ENCODE data around the gene TRIM7.
"Not testable (repeated sequence)": the region's sequence is repeated elsewhere in the genome, so short reads cannot be mapped to it uniquely, and the experiment has no call there.

Gene TRIM7

DNA sequence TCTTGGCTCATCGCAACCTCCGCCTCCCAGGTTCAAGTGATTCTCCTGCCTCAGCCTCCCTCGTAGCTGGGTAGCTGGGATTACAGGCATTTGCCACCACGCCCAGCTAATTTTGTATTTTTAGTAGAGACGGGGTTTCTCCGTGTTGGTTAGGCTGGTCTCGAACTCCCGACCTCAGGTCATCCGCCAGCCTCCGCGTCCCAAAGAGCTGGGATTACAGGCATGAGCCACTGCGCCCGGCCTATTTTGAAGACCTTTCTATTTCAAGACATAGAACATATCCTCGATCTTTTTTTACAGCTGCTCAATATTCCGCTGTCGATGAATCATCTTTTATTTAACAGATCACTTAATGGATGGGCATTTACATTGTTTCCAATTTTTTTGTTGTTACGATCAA lies 5.7 kb upstream of the TRIM7 start:
- not testable (repeated sequence) for DNase-seq

- not testable (repeated sequence) for DNase-seq
Observed at GRCh38 chr5:181210148-181210547, 5.2 kb upstream of the TRIM7 start.

DNA sequence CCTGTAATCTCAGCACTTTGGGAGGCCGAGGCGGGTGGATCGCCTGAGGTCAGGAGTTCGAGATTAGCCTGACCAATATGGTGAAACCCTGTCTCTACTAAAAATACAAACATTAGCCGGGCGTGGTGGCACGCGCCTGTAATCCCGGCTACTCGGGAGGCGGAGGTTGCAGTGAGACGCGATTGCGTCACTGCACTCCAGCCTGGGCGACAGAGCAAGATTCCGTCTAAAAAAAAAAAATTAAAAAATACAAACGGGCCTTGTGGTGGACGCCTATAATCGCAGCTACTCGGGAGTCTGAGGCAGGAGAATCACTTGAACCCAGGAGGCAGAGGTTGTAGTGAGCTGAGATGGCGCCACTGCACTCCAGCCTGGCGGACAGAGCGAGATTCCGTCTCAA lies 4.0 kb upstream of the TRIM7 start:
- not testable (repeated sequence) for DNase-seq

DNA sequence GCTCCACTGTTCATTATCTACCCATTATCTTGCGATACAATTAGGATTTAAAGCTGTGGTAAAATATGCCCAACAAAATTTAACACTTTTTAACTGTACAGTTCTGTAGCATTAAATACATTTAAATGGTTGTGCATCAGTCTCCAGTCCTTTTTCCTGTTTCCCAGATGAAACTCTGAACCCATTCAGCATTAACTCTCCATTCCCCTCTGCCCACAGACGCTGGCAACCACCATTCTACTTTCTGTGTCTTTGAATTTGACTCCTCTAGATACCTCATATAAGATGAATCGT lies 2.9 kb upstream of the TRIM7 start:
- DNase-seq: no peak

GRCh38 chr5:181207214-181207959 lies 2.4 kb upstream of the TRIM7 start:
- DNase-seq: peak; percentile 65

DNA sequence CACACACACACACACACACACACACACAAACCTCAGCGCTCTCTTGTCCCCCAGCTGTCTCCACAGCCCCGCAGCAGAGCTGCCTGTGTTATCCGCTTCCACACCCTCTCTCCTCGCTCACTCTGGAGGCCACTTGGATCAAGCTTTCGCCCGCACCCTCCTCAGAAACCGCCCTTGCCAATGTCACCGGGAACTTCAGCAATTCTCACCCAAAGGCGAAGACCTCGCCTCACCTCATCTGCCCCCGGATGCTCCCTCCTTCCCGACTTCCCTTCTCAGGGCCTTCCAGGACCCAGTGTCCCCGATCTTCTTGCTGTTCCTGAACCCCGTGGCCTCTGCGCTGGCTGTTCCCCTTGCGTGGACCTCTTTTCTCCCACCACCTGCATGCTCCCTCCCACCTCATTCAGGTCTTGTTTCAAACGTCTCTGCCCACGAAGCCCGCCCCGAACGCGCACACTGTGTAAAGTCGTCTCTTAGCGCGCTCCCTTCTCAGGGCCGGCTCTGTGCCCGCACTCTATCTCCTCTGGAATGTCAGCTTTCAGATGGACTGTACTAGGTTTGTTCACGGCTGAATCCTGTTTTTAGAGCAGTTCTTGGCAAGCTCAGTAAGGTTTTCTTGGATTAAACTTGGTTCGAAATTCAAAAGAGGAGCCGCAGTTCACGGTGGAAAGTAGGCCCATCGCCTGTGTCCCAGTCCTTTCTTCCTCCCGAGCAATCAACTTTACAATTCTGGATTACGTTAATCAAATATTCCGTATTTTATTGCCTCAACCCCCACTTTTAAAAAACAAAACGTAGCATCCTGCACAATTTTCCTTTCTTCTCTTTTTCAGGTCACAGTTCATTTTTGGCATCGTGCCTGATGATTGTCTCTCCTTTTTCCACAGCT lies 1.0 kb upstream of the TRIM7 start:
- no peak for DNase-seq

- DNase-seq: no peak
Observed at GRCh38 chr5:181204113-181204825, 727 bp downstream of the TRIM7 start.

GRCh38 chr5:181203777-181204112 lies 1.3 kb downstream of the TRIM7 start:
- no peak for DNase-seq

DNA sequence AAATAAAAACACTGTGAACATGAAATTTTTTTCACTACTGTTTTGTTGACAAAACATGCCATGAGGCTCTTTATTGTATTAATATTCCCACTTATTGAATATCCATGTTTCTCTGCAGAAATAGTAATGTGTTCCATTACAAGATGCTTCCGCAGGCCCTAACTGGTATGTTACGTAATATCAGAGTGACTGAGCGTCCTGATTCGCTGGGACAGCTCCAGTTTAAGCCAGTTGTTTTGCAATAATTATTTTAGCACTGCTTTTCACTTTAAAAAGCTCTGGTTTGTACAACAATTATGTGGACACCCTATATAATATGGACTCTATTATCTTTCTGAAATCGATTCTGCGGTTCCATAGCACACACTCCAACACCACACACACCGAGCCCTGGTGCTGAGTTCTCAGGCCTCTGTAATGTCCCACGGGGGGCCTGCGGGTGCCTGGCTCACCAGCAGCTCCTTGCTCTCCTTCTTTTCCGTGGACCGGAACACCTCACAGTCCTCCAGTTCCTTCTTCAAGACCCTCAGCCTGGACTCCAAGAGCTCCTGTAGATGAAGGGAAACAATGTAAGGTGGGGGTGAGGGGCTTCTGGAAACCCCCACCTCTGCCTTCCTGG lies 1.8 kb downstream of the TRIM7 start:
- no peak for DNase-seq

GRCh38 chr5:181200816-181201215 lies 4.2 kb downstream of the TRIM7 start:
- DNase-seq: no peak

DNA sequence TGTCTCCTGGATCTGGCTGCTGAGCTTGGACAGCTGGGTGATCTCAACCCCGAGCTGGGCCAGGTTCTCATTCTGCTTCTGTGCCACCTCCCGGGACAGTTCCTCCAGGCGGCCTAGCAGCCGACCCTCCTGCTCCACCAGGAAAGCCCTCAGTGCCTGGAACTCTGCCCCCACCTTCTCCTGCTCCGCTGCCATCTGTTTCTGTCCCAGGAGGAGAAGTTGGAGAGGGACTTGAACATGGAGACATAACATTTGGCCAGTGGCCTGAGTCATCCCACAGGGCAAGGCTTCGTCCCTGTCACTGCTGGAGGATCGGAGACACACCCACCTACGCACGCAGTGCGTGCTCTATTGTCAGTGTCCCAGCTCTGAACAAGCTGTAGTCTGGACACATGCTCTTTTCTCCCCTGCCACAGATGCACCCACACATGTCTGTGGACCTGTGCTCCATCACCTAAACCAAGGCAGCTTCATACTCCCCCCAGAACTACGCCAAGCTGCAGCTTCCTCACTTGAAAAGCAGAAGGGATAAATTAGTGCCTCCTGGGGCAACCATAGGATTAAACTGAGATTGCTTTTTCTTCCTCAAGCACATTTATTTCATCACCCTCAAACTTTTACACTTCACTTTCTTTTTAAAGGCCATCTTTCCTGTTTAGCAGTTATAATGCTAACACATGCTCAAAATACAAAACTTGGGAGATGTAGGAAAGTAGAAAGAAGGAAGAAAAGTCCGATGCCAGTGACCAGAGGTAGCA lies 4.9 kb downstream of the TRIM7 start:
- DNase-seq: no peak

- DNase-seq: no peak
Observed at GRCh38 chr5:181198905-181199519, 6.0 kb downstream of the TRIM7 start.

DNA sequence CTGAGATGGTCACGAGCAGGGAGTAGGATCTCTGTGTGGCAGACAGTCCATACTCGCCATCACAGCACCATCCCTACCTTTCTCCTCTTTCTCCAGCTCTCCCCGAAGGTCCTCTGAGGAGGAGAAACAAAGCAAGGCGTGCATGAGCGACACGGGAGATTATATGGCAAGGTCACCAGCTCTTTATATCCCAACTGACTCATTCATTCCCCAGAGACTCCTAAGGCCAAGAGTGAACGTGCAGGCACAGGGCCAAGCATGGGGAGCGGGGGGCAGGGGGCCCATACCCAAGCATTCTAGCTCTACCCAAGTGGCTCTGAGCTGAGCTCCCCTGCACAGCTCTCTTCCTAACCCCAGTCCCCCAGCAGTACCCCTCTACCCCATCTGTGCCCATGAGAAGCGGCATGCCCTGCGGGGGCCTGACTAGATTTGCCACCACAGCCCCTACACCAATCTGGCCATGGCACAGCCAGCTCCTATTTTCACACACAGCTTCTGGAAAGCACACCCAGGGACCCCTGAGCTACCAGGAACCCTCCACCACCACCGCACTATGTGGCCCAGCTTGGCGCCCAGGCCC lies 6.8 kb downstream of the TRIM7 start:
- DNase-seq: no peak

DNA sequence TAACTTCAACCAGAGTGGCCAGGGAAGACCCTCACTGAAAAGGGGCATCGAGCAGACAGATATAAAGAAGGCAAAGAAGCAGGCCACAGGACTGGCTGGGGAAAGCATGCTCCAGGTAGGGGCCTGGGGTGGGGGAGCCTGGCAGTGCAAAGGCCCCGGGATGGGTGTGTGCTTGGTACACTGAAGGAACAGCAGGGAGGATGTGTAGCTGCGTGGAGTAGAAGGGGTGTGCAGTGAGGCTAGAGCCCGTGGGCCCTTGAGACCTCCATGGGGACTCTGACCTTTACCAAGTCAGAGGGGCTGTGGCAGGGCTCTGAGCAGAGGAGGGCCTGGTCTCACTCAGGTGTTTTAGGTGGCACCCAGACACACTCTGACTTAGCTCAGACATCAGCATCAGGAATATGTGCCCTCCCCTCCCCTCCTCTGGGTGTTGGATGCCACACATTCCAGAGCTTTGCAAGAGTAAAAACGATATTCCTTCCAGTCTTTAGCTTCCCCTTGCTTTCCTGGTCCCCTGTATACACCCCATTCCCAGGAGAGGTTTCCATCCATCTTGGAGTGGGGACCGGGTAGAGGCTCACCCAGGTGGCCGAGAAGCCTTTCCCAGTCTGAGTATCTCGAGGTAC lies 7.6 kb downstream of the TRIM7 start:
- no peak for DNase-seq

DNA sequence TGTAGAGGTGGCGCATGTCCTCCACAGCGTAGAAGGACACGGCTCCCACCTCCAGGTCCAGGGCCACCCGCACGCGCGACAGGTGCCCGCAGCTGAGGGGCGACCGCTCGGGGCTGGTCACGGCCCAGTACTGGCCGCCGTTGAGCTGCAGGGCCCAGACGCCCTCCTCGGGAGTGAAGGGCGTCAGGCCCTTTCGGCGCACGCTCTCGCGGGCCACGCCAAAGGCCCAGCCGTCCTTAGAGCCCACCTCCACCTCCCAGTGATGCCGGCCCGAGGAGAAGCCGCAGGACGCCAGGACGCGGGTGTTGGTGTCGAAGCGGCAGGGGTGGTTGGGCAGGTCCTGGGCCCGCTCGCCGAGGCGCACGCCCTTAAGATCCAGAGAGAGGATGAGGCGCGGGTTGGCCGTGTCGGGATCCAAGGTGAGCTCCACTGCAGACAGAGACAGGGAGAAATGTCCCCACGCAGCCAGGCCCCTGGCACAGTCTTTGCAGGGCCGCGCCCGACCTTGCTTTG lies 9.7 kb downstream of the TRIM7 start:
- no peak for DNase-seq

DNA sequence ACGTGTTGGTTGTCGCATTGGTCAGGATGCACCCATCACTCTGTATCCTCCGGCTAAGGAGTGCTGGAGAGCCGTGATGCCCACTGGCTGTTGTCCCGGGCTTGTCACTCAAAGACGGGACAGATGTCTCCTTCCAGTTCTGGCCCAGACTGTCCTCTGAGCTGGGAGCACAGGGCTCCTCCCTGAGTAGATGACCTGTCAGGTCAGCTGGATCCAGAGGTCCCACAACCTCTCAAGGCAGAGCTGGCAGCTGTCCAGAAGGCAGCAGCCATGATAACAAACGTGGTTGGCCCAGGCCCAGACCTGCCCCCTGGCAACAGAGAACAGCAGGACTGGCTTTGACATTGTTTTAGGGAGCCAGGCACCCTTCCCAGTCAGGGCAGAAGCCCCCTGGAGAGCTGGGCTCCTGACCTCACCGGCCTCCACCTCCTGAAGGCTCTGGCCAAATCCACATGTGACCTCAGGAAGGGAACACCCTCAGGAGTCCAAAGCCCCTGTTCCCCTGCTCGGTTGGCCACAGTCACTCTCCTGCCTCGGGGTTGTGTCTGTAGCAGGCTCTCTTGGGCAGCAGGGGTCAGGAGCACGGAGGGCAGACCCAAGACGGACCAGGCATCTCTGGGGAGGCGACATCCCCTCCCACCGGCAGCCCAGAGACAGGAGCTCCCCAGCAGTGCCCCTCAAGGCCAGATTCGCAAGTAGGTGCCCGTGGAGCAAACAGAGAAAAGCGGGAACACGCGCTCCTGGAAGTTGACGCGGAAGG lies 10.3 kb downstream of the TRIM7 start:
- DNase-seq: no peak

DNA sequence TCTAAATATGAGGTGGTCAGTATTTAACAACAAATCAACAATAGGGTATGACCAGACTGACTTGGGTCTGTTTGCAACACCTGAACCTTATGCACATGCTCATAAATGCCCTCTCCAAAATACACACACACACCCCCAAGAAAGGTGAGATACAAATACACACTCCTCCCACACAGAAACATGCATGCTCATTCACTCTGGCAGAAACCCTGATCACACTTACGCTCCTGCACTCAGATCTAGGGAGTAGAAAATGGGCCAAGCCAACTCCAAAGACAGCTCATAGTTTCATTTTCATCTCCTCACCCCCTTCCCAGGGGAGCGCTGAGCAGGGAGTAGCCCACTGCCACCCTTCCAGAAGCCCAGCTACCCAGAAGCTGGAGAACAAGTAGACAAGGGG lies 11.3 kb downstream of the TRIM7 start:
- no peak for DNase-seq

DNA sequence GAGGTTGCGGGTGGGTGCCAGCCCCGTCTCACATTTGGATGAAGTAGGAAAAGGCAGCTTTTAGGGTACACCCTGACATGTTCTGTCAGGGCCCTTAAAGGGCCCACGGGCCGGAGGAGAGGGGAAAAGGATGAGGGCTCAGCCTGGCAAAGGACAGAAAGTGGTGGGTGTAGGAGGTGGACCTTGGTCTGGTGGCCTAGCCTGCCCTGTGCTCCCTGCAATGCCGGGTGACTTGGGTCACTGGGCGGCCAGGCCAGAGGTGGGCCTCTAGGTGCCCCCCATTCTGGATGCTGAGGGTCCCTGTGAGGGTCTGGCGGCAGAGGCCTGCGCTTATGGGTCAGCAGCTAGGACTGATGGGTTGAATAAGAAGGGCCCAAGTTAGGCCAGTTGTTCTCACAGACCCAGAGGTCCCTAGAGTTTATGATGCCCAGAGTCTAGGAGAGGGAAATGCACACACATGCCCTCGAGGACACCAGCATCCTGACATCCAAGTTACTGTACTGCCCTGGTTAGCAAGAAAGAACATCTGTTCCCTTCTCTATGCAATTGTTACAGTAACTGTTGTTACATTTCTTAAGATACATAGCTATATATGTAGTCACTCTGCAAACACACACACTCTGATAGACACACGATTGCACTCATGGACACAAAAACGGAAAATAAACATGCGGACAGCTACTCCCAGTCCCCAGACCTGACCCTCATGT lies 12.5 kb downstream of the TRIM7 start:
- DNase-seq: no peak

DNA sequence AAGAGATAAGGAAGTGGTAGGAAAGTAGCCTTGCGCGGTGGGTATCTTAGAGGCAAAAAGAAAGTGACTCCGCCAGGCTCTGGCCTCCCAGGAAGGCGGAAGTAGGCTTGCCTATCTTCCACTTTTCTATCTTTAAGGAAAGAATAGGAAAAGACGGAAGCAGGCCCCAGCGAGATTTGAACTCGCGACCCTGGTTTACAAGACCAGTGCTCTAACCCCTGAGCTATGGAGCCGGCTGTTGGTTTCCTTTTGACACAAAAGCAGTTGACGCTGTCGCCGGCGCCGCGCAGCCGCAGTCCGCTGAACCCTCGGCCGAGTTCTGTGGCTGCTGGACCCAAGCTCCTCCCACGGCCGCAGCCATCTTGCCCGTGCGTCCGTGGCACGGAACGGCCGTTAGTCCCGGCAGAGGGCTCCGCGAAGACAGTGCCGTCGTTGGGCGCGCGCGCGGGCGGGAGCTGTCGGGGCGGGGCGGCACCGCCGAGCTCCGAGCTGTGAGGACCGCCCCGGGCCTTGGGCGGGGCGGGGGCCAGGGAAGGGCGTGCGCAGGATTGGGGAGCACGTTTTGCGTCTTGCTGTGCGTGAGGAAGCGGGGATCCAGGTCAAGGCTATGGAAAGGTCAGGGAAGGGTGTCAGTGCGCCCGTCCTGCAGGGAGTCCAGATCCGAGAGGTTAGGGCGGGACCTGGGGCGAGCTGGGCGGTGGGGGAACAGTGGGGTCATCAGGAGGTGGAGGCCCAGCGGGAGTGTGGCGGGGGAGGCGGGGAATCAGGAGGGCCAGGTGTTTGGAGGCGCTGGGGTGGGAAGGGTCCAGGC lies 13.3 kb downstream of the TRIM7 start:
- DNase-seq: peak; percentile 96
